GM18951 (cell line): ENCODE measurements around the gene RNF157.
"Not testable (repeated sequence)": the region's sequence is repeated elsewhere in the genome, so short reads cannot be mapped to it uniquely, and the experiment has no call there.

Experiments used
- POLR2A ChIP-seq: IDR thresholded peaks from 4 replicates; pipeline ENCODE4 v1.6.1; 2011; ENCODE audit warnings: mild to moderate bottlenecking; ENCODE audit not compliant: insufficient read length, insufficient read depth; ENCODE audit errors: extremely low read depth
- in situ Hi-C: fragments of 300-500 bp; cut with MboI; formaldehyde crosslinking; loops from one replicate; pipeline ENCODE4 v1.12.0; 2022; ENCODE audit warnings: low sequenced_read_pairs, mixed read lengths, inconsistent platforms; ENCODE audit not compliant: unreplicated experiment

Gene RNF157

DNA sequence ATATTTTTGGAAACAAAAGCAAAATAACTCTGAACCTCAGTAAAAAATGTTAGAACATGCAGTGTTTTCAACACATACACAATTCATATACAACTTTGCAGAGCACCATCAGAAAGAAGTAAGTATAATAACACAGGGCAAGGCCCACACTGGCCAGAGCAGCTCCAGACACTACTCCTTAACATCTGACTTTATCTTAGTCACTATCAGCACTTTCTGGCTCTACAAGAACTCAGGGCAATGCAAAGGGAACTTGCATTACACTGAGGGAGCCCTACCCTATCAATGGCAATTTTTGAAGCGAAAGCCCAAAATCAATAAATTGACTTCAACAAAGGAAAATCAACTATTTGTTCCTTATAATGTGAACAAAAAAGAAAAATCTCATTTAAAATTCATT lies 16.5 kb downstream of the RNF157 start:
- in situ Hi-C loops: no loop called here
- no peak for TF ChIP-seq POLR2A

DNA sequence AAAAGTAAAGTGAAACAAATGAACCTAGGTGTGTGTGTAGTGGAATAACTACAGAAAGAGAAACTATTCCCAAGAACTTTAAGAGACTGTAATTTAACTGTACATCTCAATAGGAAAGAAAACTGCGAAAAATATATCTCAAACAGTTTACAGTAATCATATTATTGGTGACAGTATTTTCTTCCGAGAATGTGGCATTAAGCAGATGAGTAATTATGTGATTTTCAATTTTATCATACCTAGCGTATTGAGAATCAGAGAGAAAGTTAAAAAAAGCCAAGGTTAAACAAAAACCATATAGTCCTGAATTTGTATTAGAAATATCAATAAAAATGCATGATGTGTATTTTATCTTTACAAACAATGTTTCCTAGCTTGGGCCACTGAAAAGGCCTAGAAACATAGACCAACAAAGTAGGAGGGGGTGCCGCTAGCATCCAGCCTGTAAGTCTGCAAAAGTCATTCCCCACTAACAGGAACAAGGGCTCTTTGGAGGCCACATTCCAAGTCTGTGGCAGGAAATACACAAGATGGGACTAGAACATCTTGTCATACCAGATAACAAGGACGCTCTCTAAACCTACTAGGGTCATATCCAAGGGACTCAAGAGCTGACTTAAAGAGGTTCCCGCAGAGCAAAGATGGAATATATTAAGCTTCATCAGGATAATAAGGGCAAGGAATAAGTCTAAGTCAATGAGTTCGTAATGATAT lies 20.5 kb downstream of the RNF157 start:
- TF ChIP-seq POLR2A: no peak
- in situ Hi-C loops: no loop called here

DNA sequence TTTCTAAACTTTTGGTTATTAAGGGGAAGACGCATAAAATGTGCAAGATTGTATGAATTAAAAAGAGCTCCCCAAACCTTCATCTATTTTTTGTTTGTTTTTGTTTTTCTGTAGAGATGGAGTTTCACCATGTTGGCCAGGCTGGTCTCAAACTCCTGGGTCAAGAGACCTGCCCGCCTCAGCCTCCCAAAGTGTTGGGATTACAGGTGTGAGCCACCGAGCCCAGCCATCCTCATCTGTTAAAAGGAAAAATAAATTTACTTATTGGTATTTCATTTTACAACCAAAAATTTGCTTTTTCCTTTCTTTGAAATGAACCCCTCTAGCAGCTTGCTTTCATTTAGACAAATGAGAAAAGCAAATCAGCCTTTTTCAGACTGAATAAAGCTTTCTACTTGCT lies 23.2 kb downstream of the RNF157 start:
- in situ Hi-C loops: no loop called here
- TF ChIP-seq POLR2A: no peak

DNA sequence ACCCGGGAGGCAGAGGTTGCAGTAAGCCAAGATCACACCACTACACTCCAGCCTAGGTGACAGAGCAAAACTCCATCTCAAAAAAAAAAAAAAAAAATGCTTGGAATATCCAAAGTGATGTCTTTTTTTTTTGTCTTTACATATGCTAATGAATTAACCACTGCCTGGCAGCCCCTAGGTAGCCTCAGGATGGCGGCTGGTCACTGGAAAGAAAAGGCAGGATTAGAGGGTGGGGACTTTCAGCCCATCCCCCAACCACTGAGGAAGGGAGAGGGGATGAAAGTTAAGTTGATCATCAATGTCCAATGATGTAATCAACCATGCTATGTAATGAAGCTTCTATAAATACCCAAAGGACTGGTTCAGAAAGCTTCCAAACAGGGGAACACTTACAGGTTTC lies 26.8 kb downstream of the RNF157 start:
- no peak for TF ChIP-seq POLR2A
- in situ Hi-C loops: no loop called here

DNA sequence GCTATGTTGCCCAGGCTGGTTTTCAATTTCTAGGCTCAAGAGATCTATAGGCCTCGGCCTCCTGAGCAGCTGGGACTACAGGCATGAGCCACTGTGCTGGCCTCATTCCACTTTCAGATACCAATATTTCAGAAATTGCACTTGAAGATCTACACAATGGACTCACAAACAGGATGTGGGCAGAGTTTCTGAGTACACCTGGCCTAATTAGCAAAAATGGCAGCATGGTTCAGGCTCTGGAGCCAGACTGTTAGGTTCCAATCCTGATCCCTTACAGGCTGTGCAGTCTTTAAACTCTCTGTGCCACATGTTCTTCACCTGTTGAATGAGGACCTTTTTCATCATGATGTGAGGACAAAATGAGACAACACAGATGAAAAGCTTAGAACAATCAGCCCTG lies 32.2 kb downstream of the RNF157 start:
- TF ChIP-seq POLR2A: no peak
- in situ Hi-C loops: no loop called here

DNA sequence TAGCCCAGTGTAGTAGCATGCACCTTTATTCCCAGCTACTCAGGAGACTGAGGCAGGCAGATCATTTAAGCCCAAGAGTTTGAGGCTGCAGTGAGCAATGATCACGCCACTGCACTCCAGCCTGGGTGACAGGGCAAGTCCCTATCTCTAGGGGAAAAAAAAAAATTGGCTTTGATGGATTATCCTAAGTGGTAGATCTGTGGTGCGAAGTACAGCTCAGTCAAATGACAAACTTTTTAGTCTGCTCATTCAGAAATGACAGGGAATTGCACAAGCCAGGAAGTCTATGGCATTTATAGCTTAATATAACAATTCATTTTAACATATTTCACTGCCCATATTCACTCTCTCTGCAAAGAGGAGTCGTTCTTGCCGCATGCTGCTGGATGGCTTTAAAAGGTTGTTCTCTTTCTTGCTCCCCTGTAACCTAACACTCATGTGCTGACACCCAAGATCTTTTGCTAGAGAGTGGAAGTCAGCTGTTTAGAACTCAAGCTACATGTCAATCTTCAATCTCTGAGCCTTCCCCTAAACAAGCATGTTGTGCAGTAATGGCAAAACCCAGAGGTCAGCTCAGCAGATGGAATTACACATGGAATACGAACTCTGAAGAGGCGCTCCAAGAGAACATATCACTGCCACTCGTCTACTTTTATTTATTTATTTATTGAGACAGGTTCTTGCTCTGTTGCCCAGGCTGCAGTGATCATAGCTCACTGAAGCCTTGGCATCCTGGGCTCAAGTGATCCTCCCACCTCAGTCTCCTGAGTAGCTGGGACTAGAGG lies 32.8 kb downstream of the RNF157 start:
- in situ Hi-C loops: no loop called here
- no peak for TF ChIP-seq POLR2A

DNA sequence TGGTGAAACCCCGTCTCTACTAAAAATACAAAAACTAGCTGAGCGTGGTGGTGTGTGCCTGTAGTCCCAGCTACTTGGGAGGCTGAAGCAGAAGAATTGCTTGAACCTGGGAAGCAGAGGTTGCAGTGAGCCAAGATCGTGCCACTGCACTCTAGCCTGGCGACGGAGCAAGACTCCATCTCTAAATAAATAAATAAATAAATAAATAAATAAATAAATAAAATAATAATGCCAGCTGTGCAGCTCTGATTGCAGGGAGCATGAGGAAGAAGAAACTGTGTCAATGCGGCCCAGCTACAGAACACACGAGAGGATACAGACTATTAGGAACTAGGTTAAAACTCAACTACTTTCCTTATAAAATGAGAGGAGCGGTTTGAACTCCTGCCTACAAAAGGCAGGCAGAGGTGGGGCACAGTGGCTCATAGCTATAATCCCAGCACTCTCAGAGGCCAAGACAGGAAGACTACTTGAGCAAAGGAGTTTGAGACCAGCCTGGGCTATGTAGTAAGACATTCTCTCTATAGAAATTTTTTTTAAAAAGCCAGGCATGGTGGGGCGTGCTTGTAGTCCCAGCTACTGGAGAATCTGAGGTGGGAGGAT lies 34.6 kb downstream of the RNF157 start:
- in situ Hi-C loops: not testable (repeated sequence)

DNA sequence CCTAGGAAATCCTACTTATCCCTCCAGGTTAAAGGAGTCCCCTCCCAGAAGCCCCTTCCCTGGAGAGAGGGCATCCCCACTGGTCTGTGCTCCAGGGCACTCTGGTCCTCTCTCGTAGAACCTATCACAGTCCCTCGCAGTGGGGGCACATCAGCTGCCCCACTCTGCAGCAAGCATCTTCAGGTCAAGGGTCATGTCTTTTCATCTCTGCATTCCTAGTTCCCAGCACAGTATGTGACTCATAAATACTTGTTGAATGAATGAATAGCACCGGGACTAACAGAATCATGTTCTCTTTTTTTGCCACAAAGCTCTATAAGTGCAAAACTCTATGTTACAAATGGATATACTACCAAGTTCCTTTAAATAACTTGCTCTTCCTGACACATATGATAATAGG lies 36.0 kb downstream of the RNF157 start:
- no peak for TF ChIP-seq POLR2A
- in situ Hi-C loops: no loop called here

DNA sequence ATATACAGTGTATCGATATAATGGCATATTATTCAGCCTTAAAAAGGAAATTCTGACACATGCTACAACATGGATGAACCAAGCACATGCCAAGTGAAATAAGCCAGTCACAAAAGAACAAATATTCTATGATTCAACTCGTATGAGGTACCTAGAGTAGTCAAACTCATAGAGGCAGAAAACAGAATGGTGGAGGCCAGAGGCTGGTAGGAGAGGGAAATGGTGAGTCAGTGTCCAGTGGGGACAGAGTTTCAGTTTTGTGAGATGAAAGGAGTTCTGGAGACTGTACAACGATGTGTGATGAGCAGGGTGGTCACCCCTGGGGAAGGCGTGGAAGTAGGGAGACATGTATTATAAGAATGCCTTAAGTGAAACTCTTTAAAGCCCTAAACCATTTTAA lies 39.9 kb downstream of the RNF157 start:
- no peak for TF ChIP-seq POLR2A
- in situ Hi-C loops: no loop called here

DNA sequence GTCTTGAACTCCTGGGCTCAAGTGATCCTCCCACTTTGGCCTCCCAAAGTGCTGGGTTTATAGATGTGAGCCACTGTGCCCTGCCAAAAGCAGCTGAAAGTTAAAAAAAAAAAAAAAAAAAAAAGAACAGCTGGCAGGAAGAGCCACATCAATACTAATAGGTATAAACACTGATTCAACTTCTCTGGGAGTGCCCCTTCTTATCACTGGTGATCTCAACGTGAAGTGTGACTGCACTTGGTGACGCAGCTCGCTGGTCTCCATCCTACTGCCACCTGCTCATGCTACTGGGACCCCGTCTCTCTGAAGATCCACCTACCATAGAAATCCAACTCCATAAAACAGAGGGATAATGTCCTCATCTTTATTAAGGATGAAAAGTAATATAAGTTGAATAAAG lies 40.8 kb downstream of the RNF157 start:
- TF ChIP-seq POLR2A: no peak
- in situ Hi-C loops: no loop called here

DNA sequence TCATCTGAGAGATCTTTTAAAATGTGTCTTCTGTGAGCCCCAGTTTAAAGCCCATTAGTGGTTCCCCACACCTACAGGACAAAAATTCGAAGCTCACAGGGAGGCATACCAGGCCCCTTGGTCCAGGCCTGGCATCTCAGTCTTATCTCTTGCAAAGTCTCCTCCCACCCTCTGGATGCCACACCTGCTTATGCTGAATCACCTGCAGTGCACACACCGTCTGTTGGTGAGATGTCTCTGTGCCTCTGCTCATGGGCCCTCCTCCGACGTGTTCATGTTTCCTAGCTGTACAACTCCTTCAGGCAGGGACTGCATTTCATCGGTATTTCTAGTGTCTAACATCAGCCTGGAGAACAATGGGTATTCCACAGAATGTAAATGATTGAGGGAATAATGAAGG lies 41.6 kb downstream of the RNF157 start:
- no peak for TF ChIP-seq POLR2A
- in situ Hi-C loops: no loop called here

DNA sequence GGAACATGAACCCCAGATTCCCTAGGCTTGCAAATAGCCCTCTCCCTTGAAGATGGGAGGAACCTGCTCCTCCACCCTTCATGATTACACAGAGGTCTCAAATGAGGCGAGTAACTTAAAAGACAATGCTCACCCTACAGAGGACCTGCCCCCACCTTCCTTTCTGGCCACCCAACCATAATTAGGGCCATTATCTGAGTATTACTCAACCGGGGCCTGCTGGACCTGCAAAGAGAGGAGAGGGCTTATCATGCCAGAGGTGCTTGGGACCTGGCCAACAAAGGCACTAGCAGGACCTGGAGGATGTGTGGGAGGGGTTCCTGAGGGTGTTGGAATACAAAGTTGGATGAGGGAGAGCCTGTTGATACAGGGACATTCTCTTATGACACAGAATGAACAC lies 42.4 kb downstream of the RNF157 start:
- no peak for TF ChIP-seq POLR2A
- in situ Hi-C loops: no loop called here

DNA sequence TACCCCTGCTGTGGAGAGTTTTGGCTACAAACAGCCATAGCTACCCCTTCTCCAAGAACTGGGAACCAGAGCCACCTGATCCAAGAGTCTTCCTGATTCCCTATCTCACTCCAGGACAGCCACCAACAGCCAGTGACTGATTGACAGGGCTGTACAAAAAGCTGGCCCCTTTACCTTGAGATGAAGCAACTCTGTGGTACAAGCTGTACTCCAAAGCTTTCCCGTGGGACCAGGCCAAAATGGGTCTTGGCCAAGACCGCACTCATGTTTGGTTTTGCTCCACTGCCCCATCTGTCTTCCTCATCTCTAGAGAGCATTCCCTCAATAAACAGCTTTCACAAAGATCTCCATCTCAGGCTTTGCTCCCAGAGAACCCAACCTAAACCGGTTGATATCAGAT lies 43.6 kb downstream of the RNF157 start:
- in situ Hi-C loops: no loop called here

More for the DNA sequence above, 43.6 kb downstream of the RNF157 start:
- TF ChIP-seq POLR2A: no peak
